Dedifferentiated amniotic fluid mesenchymal stem cell (primary cell): Measurements from ENCODE around the gene FAM118A.
"Not testable (repeated sequence)": the region's sequence is repeated elsewhere in the genome, so short reads cannot be mapped to it uniquely, and the experiment has no call there.

Experiments
- DNase-seq: peaks from one replicate; pipeline ENCODE4 v3.0.0-alpha.2; 2016; ENCODE audit errors: extremely low spot score

Gene FAM118A

DNA sequence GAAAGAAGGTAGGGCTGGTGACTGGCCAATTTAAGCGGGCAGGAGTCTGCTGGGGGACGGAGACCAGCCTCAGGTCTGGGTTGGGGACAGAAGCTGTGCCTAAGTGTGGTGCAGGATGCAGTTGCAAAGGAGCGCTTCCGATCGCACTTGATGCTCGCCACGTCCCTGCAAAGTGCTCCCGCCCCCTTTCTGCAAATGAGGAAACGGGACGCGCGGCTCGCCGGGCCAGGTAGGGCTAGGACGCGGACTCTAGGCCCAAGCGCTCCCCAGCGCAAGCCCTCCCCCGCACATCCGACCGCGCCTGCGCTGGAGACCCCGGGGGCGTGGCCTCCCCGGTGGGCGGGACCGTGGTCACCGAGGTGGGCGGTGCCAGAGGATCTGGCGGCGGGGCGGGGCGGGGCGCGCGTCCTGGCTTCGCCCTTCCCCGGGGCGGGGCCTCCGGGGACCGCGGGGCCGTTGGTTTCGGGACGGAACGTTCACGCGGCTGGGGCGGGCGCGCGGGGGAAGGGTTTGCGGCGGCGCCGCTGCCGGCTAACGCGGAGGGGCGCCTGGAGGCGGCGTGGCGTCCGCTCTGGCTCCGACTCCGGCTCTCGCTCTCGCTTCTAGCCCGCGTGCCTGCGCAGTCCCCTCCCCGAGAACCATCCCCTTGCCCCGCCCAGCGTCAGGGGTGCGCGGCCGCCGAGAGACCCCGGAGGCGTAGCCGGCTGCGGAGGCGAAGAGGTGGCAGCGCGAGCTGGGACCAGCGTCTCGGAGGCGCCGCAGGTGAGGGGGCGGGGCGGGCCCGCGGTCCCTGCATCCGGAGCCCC, at the start of gene FAM118A:
TSS of gene FAM118A (plus strand) at position 513 of the 806 bp plus-strand sequence. CDS start 12,446 bp downstream, outside the sequence.
- DNase-seq: peak; percentile 75

DNA sequence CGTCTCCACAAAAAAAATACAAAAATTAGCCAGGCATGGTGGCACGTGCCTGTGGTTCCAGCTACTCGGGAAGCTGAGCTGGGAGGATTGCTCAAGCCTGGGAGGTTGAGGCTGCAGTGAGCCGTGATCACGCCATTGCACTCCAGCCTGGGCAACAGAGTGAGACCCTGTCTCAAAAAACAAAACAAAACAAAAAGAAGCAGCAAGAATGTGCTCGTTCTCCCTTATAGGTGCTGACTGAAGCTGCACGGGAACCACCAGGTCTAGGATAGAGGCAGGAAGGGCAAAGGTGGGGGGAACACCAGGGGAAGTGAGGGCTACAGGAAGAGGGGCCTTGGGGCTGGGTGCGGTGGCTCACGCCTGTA, 49.4 kb upstream of the FAM118A start:
- DNase-seq: not testable (repeated sequence)

- no peak for DNase-seq
Measured at GRCh38 chr22:45261407-45262088, 48.2 kb upstream of the FAM118A start.

DNA sequence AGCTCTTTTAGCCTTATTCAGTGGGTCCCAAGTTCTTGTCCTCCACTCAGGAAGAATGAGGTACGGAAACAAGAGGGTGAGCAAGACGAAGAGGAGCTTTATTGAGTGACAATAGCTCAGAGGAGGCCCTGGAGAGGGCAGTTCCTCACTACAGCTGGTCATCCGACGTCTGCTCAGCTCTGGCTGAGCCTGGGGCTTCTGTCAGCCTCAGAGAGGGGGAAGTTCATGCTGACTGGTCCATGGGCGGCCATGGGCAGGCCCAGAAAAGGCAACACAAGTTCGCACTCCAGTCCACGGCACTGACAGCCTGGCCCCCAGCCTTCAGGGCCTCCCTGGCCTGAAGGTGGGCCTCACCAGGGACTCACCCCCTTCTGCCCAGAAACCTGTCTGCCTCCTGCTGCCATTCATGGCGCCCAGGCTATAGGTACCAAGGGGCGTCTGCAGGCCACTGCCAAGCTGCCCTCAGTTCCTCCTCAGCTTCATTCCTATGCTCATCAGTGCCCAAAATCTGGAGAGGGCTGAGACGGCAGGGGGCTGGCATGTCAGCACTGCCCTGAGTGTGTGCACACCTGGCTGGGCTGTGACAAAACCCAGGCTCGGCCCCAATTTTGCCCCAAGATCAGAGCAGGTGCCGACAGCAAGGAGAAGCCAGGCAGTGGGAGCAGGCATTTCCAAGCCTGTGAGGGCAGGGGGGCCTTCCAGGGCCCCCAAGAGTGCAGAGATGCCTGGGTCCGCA, 47.4 kb upstream of the FAM118A start:
- no peak for DNase-seq

DNA sequence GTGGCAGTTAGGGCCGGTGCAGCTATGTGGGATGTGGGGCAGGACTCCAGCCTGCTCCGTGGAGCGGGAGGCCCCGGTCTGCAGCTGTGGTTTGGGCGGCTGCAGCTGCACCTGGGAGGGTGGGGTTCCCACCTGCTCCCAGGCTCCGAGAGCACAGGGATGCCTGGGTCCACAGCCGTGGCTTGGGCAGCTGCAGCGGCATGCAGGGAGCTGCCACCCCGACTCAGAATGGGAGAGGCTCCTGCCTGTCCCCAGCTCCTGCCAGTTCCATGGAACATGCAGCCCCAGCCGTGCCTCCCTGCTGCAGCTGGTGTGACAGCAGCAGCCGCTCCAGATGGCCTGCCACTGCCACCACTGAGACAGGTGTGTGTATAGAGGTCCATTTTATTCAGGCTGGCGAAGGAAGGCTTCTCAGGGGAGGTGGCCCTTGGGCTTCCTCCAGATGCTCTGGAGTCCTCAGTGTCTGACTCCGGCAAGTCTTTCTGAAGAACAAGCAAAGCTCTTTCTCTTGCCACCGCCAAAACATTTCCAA, 46.7 kb upstream of the FAM118A start:
- DNase-seq: no peak

DNA sequence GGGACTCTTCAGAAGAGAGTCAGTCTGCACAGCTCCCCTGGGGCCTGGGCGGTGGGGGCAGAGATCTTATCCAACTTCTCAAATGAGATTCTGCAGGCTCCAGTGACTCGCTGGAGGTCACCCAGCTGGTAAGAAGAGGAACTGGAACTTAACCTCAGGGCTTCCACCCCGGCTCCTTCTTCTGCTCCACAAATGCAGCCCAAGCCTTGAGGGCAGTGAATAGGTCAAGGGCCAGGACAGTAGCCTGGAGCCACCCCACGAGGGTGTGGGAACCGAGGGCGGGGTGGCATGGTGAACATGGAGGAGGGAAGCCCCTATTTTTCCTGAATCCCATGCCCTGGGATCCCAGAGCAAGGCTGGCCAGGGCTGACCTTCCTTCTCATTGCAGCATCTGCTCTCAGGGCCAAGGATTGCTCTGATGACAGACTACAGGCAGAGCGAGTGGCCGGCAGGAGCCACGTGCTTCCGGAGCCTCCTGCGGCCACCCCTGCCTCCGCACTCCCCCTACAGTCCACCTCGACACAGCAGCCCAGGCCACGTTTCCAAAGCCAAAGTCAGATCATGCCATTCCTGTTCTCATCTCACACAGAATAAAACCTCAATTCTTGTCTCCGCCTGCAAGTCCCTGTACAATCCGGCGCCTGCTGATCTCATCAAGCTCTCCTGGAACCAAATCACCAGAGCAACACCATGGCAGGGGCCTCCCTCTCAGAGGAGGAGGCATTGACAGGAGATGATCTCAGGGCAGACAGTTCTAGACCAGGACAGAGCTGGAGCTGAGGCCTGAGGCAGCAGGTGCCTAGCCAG, 46.1 kb upstream of the FAM118A start:
- peak; percentile 50 for DNase-seq

GRCh38 chr22:45265535-45265934, 44.2 kb upstream of the FAM118A start:
- no peak for DNase-seq

- no peak for DNase-seq
Measured at GRCh38 chr22:45268167-45268957, 41.4 kb upstream of the FAM118A start.

DNA sequence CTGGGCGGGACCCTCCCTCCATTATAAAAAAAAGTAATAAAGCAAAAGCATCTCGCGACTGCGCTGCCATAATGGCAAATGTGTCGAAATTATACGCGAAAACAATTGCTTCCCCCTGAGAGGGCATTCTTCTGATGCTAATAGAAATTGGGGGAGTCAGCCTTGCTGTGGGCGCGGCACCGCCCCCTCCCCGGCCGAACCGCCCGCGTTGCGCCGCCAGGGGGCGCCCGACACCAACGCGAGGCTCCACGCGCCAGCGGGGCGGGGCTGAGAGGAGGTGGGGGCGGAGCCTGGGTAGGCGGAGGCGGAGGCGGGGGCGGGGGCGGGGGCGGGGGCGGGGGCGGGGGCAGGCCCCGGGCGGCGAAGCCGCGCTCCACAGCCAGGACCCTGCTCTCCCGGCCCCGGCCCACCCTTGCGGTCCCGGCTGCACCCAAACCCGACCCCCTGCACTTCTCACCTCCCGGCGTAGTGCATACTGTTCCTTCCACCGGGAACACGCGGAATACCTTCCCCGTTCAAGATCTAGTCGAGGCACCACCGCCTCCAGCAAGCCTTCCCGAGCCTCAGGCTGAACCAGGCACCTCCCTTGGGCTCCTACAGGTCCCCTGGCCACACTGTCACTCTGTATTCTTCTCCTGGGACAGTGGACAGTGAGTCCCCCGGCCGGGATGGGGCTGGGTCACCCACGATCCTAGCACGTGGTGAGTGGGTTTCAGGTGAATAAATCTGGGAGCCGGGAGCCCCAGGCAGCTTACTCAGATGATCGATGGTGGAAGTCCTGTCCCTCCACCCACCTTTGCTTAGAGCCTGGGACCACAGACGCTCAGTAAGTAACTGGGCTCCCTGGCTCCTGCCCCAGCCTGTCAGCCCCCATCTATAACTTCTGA, 40.5 kb upstream of the FAM118A start:
- peak; percentile 24 for DNase-seq

DNA sequence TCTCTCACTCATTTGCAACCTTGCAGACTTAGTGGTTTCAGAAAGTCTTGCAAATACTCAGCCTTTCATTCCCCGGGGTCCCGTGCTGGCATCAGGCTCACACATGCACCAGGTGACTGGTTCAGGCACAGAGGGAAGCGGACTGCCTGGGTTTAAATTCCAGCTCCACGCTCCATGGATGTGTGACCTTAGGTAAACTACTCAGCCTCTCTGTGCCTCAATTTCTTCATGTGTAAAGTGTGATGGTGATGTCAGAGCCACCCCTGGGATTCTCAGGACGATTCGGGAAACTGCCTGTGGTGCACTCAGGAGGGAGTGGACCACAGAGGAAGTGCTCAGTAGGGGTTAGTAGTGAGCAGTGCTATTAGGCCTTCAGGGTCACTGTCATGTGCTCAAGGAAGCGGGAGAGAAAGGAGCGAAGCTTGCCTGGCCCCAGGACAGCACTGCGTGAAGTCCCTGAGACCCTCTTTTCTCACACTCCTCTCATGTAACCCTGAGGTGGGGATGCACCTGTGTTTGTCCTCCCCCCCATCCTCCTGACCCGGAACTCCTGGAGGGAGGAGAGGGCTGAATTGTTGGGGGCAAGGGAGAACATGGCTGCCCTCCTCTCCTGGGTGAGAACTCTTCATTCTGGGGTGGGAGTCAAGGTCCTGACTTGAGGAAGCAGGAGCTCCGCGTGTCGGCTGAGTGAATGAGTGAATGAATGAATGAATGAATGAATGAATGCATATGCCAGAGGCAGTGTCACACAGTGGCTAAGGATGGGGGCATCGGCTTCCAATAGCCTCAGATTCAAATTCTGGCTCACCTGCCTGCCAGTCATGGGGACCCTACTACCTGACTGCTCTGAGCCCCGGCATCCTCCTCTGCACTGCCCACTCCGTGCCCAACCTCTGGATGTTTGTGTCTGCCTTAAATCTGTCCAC, 39.4 kb upstream of the FAM118A start:
- no peak for DNase-seq

DNA sequence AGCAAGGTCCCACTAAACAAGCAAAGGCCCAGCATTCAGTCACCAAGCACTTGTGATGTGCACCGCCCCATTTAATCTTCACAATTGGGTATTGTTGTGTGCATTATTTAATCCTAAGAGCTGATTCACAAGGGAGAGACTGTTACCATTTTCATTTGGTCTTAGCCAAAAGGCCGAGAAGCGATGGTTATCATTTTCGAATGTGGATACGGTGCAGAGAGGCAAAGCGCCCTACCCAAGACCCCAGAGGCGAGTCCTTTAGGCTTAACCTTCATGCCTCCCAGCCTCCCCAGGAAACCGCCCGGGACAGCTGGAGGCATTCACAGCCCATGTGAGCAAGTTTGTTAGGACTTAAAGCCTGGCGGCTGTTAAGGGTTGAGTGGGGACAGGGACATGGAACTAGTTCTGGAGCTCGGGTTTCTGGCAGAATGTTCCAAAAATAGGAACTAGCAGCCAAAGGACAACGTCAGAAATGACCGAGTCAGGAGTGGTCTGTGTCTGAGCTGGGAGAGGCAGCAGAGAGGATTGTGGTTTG, 38.0 kb upstream of the FAM118A start:
- no peak for DNase-seq

DNA sequence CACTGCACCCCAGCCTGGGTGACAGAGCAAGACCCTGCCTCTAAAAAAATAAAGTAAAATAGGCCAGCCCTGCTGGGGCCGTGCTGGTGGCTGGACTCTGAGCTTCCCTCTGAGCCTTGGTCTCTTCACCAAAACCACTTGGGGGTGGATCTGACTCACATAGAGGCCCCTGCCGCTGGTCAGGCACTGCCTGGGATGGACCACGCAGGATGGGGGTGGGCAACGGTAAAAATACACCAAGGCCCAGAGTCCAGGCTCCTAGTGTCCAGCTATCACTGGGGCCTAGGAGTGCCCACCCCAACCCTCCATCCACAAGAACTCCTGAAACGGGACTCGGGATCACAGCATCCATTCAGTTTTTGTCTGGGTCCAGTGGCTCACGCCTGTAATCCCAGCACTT, 37.2 kb upstream of the FAM118A start:
- DNase-seq: no peak

DNA sequence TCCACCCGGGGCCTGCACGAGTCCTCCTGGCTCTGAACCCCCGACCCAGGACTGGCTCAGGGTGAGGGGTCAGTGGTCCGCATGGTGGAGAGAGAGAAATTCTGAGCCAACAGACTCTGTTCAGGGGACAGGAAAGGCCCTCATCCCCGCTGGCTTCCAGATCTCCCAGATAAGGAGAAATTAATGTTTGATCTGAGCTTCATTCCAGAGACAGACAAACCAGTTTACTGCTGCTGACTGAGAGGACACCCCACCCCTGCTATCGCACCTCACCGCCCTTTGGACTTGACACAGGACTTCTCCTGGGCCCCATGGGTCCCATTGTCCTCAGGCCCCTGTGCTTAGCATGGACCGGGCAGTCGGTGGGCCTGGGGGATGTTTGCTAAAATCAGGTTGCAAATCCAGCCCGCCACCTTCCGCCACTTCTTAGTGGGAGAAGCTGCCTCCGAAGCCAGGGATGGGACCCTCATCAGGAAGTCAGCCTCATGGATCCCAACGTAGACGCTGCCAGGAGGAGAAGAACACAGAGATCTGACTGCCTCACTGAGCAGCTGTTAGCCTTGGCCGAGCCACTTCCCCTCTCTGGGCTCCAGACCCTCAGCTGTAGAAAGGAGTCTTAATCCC, 36.2 kb upstream of the FAM118A start:
- DNase-seq: no peak

GRCh38 chr22:45276507-45277105, 33.1 kb upstream of the FAM118A start:
- no peak for DNase-seq

DNA sequence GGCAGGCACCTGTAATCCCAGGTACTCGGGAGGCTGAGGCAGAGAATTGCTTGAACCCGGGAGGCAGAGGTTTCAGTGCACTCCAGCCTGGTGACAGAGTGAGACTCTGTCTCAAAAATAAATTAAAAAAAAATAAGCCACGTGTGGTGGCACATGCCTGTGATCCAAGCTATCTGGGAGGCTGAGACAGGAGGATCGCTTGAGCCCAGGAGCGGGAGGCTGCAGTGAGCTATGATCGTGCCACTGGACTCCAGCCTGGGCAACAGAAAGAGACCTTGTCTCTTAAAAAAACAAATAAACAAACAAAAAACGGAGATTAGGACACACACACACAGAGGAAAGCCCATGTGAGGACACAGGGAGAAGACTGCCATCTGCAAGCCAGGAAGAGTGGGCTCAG, 32.0 kb upstream of the FAM118A start:
- DNase-seq: not testable (repeated sequence)

DNA sequence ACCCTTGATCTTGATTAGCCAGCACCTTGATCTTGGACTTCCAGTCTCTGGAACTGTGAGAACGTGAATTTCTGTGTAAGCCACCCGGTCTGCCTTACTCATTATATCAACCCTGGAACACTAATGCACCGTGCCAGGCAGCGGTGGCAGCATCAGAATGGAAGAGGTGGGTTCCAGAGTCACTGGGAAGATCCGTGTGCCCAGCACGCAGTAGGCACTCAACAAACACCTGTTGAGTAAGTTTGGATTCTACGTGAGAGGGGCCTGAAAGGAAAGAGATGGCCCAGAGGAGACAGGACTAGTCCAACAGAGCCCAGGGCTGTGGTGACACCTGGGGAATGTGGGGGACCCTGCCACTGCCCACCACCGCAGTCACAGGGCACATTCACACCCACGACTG, 31.6 kb upstream of the FAM118A start:
- no peak for DNase-seq

GRCh38 chr22:45280587-45280980, 29.1 kb upstream of the FAM118A start:
- no peak for DNase-seq
